ENCODE data around the gene FILIP1L. TPM values are rescaled to one million over a fixed set of nuclear protein-coding genes. Genes with fewer than 3 reads are reported as not detected.

FILIP1L gene
- total and polyA plus RNA-seq, 2 of the 8 experiments (the other 6 are each of a cell fraction or from before 2014, with no cell fraction given): 0.06 to 0.09 TPM

DNA sequence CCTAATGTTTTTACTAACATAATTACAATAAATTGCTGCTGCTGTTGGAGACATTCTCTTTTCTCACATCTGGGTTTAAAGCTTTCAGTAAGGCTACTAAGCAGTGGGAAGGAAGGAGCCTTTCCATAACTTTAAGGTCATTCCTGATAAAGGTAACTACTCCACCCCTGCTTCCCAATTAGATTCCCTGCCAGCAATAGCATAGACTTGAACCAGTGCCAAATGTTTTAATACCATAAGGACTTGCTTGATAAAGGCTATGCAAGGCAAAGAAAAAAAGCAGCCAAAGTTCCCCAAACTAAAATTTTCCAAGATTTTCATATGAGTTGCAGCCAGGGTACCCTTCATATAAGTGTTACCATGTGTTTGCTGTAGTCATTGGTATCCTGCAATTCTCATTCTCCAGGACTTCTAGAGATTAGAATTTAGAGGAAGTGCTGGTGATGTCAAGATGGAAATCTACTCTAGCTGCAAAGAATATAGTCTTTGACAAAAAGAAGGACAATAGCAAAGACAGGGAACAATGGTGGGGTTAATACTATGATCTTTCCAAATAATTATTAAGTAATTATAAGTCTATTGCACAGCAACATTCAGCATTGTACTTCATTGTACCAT, 106.1 kb downstream of the FILIP1L start:
- no peak for DNase-seq (ENCODE audit: low read depth in 1 of 2, low spot score in 2 of 2)
- Histone ChIP-seq H3K27ac (ENCODE audit: low read depth, low read length) (no peak overlapping the region), H2BK5ac (ENCODE audit: low read depth, low read length) (no peak overlapping the region), H2BK20ac (ENCODE audit: low read length) (no peak overlapping the region), H4K5ac (ENCODE audit: insufficient read length, low read depth, low read length) (no peak overlapping the region), H3K23ac (ENCODE audit: insufficient read length) (no peak overlapping the region), H4K91ac (replicated peaks; ENCODE audit: insufficient read length, low read length) (no peak overlapping the region), H3K27me3 (replicated peaks in 1 of 4; ENCODE audit: control insufficient read depth in 3 of 4, extremely low read depth in 1 of 4, insufficient read depth in 3 of 4, low read length in 3 of 4) (no peaks in the 10 kb centered on the region), H3K79me1 (ENCODE audit: low read depth, low read length) (no peaks in the 10 kb centered on the region), H2AK5ac (ENCODE audit: low read depth, low read length) (no peak overlapping the region), H4K20me1 (replicated peaks in 1 of 2; ENCODE audit: control insufficient read depth in 1 of 2, insufficient read depth in 2 of 2, low read length in 2 of 2) (no peaks in the 10 kb centered on the region), H3K9me3 (ENCODE audit: insufficient read depth in 2 of 2, low read depth in 1 of 2, low read length in 1 of 2) (no peaks in the 10 kb centered on the region), H3K9ac (replicated peaks in 1 of 4; ENCODE audit: extremely low read depth in 1 of 4, low read depth in 3 of 4, low read length in 3 of 4) (no peak overlapping the region), H3K4ac (replicated peaks; ENCODE audit: insufficient read length, low read depth, low read length) (no peak overlapping the region), H4K8ac (ENCODE audit: extremely low read depth, insufficient read depth, low read length) (no peak overlapping the region), H2BK15ac (ENCODE audit: low read length) (no peak overlapping the region), H3K36me3 (ENCODE audit: control insufficient read depth in 2 of 4, insufficient read depth in 4 of 4, low read length in 3 of 4) (no peaks in the 10 kb centered on the region), H3K14ac (ENCODE audit: insufficient read length) (no peak overlapping the region), H3K79me2 (ENCODE audit: control insufficient read depth in 1 of 2, insufficient read depth in 2 of 2, low read length in 2 of 2) (no peaks in the 10 kb centered on the region), H2BK12ac (ENCODE audit: low read depth, low read length) (no peak overlapping the region), H3K4me2 (ENCODE audit: insufficient read depth in 1 of 2, low read depth in 2 of 2, low read length in 2 of 2) (no peak overlapping the region), H3K23me2 (ENCODE audit: low read depth, low read length) (no peaks in the 10 kb centered on the region), H3K4me1 (replicated peaks in 1 of 4; ENCODE audit: control insufficient read depth in 3 of 4, insufficient read depth in 4 of 4, low read length in 3 of 4) (peaks cover 3 to 8% (median 5%) of the 10 kb centered on the region in 4 experiments; a peak in 5 of 7 replicates), H3K18ac (ENCODE audit: extremely low read depth, low read length) (no peak overlapping the region), H2AFZ (ENCODE audit: low read length) (no peak overlapping the region), H3K56ac (replicated peaks; ENCODE audit: insufficient read length, low read depth, low read length) (no peak overlapping the region), H2BK120ac (replicated peaks; ENCODE audit: low read depth, low read length) (no peak overlapping the region), H3K4me3 (ENCODE audit: extremely low read depth in 1 of 4, insufficient read depth in 2 of 4, low read depth in 3 of 4, low read length in 4 of 4) (no peak overlapping the region)
- CTCF ChIA-PET (ENCODE audit: partially characterized antibody): interaction anchor here (1.9 to 3.0 kb wide), 2 partner anchors 20 to 165 kb away, joined by 5 to 17 read pairs; no protein-coding TSS in a partner anchor
- FAIRE-seq: no peak
- POLR2A ChIA-PET (ENCODE audit: partially characterized antibody): no interaction called here
- TF ChIP-seq TEAD4 (IDR thresholded peaks at IDR 0.05; ENCODE audit: low read depth, low read length) (no peak), CREB1 (IDR thresholded peaks at IDR 0.05) (no peak), EZH2 (IDR thresholded peaks at IDR 0.05; ENCODE audit: low read depth, low read length, severe bottlenecking) (no peak), POLR2A (IDR thresholded peaks at IDR 0.05; ENCODE audit: control extremely low read depth in 1 of 2, low read depth in 2 of 2, low read length in 2 of 2) (no peak), PHF8 (conservative IDR thresholded peaks at IDR 0.05; ENCODE audit: low read depth, low read length) (no peak), POU5F1 (IDR thresholded peaks at IDR 0.05; ENCODE audit: low read depth, low read length) (no peak), RBBP5 (IDR thresholded peaks at IDR 0.05; ENCODE audit: borderline replicate concordance, low read depth, low read length) (no peak), SIN3A (conservative IDR thresholded peaks at IDR 0.05 in 1 of 2, IDR thresholded peaks at IDR 0.05 in 1 of 2; ENCODE audit: low read depth in 1 of 2, low read length in 2 of 2) (no peak), TAF1 (IDR thresholded peaks at IDR 0.05; ENCODE audit: low read depth, low read length) (no peak), RAD21 (IDR thresholded peaks at IDR 0.05 in 1 of 2, conservative IDR thresholded peaks at IDR 0.05 in 1 of 2; ENCODE audit: low read depth in 2 of 2, low read length in 2 of 2) (no peak), TBP (IDR thresholded peaks at IDR 0.05; ENCODE audit: low read depth, low read length) (no peak), POLR2AphosphoS5 (IDR thresholded peaks at IDR 0.05; ENCODE audit: low read depth, low read length) (no peak)
- TF ChIP-seq, protein P1, sequence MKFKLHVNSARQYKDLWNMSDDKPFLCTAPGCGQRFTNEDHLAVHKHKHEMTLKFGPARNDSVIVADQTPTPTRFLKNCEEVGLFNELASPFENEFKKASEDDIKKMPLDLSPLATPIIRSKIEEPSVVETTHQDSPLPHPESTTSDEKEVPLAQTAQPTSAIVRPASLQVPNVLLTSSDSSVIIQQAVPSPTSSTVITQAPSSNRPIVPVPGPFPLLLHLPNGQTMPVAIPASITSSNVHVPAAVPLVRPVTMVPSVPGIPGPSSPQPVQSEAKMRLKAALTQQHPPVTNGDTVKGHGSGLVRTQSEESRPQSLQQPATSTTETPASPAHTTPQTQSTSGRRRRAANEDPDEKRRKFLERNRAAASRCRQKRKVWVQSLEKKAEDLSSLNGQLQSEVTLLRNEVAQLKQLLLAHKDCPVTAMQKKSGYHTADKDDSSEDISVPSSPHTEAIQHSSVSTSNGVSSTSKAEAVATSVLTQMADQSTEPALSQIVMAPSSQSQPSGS (IDR thresholded peaks at IDR 0.05; ENCODE audit: low read length): no peak

Measured in H1 (cell line).